Measurements from ENCODE around the gene TPSB2.
"Not testable (repeated sequence)": the region's sequence is repeated elsewhere in the genome, so short reads cannot be mapped to it uniquely, and the experiment has no call there.

TPSB2 gene

DNA sequence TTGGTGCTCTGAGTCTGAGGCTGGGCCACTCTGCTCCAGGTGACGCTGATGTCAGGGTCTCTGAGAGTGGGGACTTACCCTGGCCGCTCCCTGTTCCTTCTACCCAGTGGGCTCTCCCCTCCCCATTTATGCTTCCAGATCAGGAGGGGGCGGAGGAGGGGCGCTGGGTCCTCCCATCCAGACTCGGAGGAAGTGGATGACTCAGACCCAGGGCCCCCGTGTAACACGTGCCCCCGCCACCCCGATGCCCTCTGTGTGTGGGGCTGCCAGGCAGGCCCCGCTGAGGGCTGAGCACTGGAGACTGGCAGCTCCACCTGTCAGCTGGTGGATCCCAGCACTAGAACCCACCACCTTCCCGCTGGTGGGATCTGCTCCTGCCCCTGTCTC, at the start of gene TPSB2:
TSS of gene TPSB2 (minus strand) at position 101 of the 387 bp plus-strand sequence. CDS start 233 bp downstream, outside the sequence.
- not testable (repeated sequence) for DNase-seq (ENCODE audit: low read depth, low spot score)

DNA sequence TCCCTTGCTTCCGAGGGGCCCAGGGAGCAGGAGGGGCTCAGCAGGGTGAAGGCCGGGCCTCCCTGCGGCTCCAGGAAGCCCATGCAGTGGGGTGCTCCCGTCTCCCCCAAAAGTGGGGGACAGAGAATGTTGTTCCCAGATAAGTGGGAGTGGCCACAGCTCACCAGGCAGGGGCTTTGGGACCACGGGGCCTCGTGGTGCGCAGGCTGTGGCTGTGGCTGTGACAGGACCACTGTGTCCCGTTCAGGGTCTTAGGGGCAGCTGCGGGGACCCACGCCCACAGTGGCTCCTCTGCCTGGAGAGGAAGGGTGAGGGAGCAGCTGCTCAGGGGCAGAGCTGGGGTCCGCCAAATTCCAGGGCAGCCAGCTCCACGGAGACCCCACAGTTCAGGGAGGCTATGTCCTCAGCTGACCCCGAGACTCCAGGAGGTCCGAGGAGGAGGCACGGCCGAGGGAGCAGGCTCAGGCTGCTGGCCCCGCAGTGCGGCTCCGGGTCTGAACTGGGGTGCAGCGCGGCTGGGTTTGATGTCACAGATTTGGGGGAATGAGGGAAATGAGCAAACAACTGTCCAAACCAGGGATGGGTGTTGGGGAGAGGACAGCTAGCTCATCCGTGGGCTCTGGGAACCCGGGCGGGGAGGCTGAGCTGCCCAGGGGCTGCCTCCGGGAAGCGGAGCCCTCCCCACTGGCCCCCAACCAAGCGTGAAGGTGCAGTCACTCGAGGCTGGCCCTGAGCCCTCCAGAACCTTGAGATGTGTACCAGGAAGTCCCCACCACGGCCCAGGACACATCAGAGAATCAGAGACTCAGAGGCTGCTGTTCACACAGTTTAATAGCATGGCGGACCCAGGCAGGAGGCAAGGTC, 49.3 kb upstream of the TPSB2 start:
- no peak for DNase-seq (ENCODE audit: low read depth, low spot score)

- DNase-seq (ENCODE audit: low read depth, low spot score): no peak
Observed at GRCh38 chr16:1278477-1278876, 48.5 kb upstream of the TPSB2 start.

DNA sequence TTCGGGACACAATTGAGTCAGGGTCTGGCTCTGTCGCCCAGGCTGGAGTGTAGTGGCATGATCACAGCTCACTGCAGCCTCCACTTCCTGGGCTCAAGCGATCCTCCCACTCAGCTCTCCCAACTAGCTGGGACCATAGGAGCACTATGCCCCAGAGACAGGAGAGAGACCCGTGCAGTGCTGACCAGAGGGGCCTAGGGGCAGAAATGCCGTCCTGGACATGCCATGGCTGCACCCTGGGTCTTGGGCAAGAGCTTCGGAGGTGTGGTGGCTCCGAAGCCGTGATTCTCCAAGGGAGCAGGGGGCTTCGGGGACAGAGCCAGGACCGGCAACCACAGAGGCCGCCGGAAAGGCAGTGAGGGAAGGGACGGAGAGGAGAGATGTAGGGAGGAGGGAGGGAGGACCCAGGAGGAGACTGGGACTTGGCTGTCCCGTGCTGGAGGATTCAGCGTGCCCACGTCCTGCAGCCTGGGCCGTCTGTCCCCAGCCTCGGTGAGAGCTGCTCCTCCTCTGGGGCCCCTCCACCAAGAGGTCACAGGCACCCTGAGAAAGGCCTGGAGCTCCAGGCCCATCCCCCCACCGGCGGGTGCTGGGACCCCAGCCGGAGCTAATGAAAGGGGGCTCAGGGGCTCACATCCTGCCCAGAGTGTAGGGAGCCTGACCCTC, 47.8 kb upstream of the TPSB2 start:
- no peak for DNase-seq (ENCODE audit: low read depth, low spot score)

GRCh38 chr16:1277151-1277598, 47.2 kb upstream of the TPSB2 start:
- no peak for DNase-seq (ENCODE audit: low read depth, low spot score)

DNA sequence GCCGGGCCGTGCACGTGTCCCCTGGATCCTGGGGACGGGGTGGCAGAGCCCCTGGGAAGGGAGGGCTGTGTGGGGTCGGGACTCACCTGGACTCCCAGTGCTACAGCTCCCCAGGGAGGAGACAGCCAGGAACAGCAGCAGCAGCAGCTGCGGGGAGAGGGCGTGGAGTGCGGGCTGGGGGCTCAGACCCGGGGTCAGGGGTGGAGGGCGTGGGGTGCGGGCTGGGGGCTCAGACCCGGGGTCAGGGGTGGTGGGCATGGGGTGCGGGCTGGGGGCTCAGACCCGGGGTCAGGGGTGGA, 46.5 kb upstream of the TPSB2 start:
- no peak for DNase-seq (ENCODE audit: low read depth, low spot score)

DNA sequence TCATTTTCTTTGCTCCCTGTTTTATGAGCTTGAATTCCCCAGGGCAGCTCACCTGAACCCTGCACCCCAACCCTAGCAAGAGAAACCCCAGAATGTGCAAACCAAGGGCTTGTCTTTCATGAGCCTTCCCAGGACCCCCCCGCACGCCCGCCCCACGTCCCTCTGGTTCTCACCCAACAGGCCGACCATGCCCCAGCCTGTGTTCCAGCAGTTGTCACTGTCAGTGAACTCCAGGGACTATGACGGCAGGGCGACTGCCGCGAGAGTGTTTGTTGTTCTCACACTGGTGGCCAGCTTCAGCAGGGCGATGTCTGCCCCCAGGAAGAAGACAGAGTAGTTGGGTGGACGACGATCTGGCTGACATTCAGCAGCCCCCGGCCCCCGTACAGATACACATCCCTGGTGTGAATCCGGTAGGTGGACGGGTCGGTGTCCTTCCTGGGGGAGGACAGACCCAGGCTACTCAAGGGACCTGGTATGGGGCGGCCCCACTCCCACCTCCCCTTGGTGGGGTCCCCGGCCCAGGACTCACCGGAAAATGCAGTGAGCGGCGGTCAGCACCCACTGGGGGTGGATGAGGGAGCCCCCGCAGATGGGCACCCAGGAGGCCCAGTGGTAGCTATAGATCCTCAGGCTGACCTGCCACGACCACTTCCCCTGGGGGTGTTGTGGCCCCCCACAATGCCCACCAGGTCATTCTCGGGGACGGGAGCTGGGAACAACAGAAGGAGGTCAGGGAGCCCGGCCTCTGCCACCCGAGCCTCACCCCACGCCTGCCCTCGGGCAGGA, 46.0 kb upstream of the TPSB2 start:
- no peak for DNase-seq (ENCODE audit: low read depth, low spot score)

- no peak for DNase-seq (ENCODE audit: low read depth, low spot score)
Observed at GRCh38 chr16:1274767-1275166, 44.8 kb upstream of the TPSB2 start.

DNA sequence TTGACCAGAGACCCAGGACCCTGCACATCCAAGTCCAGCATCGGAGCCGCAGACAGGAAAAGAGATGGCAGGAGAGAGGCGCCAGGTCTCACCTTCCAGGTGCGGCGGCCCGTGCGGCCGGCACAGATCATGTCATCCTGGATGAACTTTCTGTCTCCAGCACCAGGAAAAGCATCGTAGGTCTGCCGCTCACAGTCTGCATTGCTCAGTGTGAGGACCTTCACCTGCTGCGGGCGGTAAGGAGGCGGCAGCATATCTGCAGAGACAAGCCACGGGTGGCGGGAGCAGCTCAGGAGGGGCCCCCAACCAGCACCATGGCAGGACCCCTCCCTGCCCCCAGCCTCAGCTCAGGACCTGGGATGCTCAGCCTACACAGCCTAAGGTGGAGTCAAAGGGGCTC, 43.8 kb upstream of the TPSB2 start:
- no peak for DNase-seq (ENCODE audit: low read depth, low spot score)

DNA sequence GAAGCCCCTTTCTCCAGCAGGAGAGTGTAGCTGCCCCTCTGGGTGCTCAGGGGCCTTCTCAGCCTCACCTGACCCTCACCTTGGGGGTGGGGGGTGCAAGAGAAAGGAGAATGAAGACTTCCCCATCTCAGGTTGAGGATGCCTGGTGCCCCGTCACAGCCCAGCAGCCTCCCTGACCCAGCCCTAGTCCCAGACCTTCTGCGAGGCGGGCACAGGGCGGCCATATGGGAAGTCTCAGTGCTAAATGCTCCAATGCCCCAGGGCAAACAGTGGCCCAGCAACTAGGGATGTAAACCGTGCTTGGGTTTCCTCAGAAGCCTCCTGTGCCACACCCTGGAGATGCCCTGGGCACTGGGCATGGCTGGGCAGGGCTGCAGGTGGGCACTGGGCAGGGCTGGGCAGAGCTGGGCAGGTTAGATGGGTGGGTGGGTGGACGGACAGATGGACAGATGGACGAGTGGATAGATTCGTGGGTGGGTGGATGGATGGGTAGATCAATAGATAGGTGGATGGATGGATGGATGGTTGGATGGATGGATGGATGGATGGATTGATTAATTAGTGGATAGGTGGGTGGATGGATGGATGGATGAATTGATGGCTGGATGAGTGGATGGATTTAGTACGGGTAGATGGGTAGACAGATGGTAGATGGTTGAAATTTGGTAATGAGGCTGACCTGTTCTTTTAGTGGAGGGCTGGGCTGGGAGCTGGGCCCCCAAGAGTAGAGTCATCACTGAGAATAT, 42.6 kb upstream of the TPSB2 start:
- no peak for DNase-seq (ENCODE audit: low read depth, low spot score)

GRCh38 chr16:1271724-1272413, 41.9 kb upstream of the TPSB2 start:
- DNase-seq (ENCODE audit: low read depth, low spot score): not testable (repeated sequence)

- no peak for DNase-seq (ENCODE audit: low read depth, low spot score)
Observed at GRCh38 chr16:1271380-1271723, 41.4 kb upstream of the TPSB2 start.

GRCh38 chr16:1269418-1269817, 39.4 kb upstream of the TPSB2 start:
- not testable (repeated sequence) for DNase-seq (ENCODE audit: low read depth, low spot score)

GRCh38 chr16:1265826-1266225, 35.8 kb upstream of the TPSB2 start:
- no peak for DNase-seq (ENCODE audit: low read depth, low spot score)

GRCh38 chr16:1265090-1265630, 35.2 kb upstream of the TPSB2 start:
- no peak for DNase-seq (ENCODE audit: low read depth, low spot score)

DNA sequence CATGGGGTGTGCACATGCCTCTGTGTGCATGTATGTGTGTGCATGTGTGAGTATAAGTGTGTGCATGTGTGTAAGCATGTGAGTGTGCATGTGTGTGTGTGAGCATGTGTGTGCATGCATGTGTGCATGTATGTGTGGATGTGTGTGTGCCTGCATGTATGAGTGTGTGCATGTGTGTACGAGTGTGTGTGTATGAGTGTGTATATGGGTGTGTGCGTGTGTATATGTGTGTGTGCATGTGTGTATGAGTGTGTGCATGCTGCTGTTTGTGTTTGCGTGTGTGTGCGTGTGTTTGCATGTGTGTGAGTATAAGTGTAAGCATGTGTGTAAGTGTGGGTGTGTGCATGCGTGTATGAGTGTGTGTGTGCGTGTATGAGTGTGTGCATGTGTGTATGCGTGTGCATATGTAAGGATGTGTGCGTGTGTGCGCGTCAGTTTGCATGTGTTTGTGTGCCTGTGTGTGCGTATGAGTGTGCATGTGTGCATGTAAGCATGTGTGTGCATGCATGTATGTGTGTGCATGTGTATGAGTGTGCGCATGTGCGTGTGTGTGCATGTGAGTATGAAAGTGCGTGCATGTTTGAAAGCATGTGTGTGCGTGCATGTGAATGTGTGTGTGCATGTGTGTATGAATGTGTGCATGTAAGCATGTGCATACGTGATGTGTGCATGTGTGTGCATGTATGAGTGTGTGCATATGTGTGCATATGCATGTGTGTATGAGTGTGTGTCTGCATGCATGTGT, 34.5 kb upstream of the TPSB2 start:
- DNase-seq (ENCODE audit: low read depth, low spot score): no peak

DNA sequence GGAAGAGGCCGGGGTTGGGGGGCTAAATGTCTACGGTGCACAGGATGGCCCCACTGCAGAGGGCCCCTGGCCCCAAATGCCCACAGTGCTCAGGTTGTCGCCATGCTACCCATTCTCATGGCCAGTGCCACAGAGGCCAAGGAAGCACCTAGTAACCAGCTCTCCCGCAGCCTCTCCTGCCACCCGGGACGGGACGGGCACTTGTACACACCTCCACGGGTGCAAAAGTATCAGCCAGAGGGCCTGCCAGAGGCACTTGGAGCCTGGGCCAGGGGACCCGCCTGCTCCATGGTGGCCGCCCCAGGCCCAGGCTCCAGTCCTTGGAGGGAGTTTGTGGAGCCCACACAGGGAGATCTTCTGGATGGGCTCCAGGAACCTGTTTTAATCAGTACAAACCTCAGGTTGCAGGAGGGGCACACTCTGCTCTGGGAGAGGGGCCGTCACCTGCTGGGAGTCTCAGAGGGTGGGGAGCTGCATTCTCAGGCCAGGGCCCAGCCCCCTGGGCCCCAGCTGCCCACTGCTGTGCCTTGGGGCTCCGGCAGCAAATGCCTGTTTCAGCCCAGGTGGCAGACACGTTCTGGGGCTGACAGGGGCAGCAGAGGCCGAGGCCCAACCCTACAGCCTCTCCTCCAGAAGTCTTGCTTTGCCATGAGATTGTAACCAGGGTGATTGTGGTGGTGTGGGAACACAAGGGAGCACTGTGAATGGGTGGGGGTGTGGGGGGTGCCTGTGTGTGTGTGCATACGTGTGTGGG, 33.8 kb upstream of the TPSB2 start:
- DNase-seq (ENCODE audit: low read depth, low spot score): no peak

DNA sequence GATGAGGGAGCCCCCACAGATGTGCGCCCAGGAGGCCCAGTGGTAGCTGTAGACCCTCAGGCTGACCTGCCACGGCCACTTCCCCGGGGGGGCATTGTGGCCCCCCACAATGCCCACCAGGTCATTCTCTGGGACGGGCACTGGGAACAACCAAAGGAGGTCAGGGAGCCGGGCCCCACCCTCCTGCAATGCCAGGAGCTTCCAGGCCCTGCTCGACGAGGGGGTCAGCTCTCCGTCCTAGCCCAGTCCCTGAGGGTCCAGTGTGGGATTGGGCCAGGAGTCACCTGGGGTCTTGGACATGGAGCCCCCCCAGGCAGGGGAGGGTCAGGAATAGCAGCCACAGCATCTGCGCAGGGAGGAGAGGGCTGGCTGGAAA, 32.9 kb upstream of the TPSB2 start:
- DNase-seq (ENCODE audit: low read depth, low spot score): no peak

DNA sequence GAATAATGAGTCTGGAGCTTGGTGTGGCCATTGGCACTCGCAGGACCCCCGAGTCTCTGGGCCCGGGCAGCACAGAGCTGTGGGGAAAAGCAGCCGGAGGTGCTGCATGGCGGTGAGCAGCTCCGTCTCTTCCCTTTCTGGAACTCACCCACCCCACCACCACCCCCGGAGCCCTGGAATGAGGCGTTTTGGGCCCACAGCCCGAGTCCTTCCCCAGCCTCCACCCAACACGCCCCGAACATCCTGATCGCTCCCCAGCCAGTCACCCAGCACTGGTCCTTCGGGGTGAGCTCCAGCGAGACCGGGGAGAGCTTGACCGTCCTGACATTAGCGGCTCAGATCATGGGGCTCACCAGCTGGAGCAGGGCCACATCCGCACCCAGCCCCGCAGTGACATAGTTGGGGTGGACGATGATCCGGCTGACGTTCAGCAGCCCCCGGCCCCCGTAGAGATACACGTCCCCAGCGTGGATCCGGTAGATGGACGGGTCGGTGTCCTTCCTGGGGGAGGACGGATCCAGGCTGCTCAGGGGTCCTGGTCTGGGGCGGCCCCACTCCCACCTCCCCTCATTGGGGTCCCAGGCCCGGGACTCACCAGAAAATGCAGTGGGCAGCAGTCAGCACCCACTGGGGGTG, 32.3 kb upstream of the TPSB2 start:
- DNase-seq (ENCODE audit: low read depth, low spot score): no peak

All from activated CD4-positive, CD25-positive, alpha-beta regulatory T cell treated with anti-CD3 and anti-CD28 coated beads, Interleukin-2, amount 50 U/mL, for 16 hours (primary cell).